ENCODE measurements around the gene PRR35.

DNA sequence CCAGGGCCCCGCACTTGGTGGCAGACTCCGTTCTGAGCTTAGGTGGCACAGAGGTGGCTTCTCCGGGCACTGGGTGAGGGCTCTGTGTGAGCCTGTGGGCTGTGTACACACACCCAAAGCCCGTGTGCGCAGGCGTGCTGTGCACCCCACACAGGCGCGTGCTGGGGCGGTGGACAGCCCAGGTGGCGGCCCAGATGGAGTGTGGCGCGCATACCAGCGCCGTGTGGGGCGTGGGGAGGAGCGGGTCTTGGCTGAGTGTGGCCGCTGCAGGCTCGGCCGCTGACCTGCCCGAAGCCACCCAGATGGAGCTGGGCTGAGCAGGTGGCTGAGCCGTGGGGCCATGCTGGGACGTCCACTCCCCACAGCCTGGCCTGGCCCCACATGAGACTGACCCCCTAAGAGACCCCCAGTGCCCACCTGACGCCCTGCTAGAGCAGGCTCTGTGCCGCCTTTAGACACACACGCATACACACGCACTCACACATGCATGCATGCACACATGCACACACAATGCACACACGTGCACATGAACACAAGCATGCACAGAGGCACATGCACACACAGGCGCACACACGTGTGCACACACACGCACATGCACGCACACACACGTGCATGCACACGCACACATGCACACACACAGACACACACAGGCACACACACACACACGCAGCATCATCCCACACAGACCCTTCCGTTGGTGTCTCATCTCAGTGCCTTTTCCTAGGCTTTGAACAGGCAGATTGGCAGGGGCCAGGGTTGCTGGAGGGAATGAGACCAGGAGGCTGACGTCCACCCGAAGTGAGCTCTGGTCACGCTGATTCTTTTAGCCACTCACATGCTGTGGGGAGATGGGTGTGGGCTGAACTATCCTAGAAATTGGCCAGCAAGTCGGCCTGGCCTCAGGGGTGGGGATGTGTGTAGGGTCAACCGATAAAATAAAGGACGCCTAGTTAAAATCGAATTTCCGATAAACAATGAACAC, 2.1 kb downstream of the PRR35 start:
- TF ChIP-seq, protein P1, sequence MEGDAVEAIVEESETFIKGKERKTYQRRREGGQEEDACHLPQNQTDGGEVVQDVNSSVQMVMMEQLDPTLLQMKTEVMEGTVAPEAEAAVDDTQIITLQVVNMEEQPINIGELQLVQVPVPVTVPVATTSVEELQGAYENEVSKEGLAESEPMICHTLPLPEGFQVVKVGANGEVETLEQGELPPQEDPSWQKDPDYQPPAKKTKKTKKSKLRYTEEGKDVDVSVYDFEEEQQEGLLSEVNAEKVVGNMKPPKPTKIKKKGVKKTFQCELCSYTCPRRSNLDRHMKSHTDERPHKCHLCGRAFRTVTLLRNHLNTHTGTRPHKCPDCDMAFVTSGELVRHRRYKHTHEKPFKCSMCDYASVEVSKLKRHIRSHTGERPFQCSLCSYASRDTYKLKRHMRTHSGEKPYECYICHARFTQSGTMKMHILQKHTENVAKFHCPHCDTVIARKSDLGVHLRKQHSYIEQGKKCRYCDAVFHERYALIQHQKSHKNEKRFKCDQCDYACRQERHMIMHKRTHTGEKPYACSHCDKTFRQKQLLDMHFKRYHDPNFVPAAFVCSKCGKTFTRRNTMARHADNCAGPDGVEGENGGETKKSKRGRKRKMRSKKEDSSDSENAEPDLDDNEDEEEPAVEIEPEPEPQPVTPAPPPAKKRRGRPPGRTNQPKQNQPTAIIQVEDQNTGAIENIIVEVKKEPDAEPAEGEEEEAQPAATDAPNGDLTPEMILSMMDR (IDR thresholded peaks at IDR 0.05; ENCODE audit: low read depth, low read length, missing input control): no peak
- TF ChIP-seq FOXA1 (IDR thresholded peaks at IDR 0.05) (no peak), YY1 (IDR thresholded peaks at IDR 0.05) (no peak), TAF1 (conservative IDR thresholded peaks at IDR 0.05) (no peak), EGR1 (IDR thresholded peaks at IDR 0.05; ENCODE audit: low read depth in 2 of 2) (no peak), RAD21 (IDR thresholded peaks at IDR 0.05) (no peak)
- TF ChIP-seq, protein P2, sequence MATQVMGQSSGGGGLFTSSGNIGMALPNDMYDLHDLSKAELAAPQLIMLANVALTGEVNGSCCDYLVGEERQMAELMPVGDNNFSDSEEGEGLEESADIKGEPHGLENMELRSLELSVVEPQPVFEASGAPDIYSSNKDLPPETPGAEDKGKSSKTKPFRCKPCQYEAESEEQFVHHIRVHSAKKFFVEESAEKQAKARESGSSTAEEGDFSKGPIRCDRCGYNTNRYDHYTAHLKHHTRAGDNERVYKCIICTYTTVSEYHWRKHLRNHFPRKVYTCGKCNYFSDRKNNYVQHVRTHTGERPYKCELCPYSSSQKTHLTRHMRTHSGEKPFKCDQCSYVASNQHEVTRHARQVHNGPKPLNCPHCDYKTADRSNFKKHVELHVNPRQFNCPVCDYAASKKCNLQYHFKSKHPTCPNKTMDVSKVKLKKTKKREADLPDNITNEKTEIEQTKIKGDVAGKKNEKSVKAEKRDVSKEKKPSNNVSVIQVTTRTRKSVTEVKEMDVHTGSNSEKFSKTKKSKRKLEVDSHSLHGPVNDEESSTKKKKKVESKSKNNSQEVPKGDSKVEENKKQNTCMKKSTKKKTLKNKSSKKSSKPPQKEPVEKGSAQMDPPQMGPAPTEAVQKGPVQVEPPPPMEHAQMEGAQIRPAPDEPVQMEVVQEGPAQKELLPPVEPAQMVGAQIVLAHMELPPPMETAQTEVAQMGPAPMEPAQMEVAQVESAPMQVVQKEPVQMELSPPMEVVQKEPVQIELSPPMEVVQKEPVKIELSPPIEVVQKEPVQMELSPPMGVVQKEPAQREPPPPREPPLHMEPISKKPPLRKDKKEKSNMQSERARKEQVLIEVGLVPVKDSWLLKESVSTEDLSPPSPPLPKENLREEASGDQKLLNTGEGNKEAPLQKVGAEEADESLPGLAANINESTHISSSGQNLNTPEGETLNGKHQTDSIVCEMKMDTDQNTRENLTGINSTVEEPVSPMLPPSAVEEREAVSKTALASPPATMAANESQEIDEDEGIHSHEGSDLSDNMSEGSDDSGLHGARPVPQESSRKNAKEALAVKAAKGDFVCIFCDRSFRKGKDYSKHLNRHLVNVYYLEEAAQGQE (IDR thresholded peaks at IDR 0.05): no peak
- TF ChIP-seq, protein P3, sequence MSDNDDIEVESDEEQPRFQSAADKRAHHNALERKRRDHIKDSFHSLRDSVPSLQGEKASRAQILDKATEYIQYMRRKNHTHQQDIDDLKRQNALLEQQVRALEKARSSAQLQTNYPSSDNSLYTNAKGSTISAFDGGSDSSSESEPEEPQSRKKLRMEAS (IDR thresholded peaks at IDR 0.05): no peak
